ENCODE data around the gene TRMT11. TPM values are rescaled to one million over a fixed set of nuclear protein-coding genes. Genes with fewer than 3 reads are reported as not detected.

The TRMT11 gene
- total and polyA plus RNA-seq, 2 of the 8 experiments (the other 6 are each of a cell fraction or from before 2014, with no cell fraction given) = 19.7 to 32.4 TPM

DNA sequence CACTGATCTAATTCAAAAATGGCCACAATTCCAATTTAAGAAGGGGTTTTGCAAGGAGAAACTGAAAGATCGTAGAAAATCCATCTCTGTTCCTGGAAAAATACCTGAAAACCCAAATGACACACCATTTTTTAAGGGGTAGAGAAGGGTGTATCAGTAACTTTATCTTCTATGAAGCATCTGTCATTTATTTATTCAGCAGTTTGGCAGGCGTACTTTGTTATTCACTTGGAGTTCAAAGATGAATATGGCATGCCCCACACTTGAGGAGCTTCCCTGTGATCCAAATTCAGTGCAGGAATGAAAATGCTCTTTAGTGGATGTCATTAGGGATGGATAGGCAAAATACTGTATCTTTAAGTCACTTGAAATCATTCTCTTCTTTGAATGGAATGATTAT, 22.5 kb upstream of the TRMT11 start (continued):
- TF ChIP-seq BACH1 (IDR thresholded peaks at IDR 0.05; ENCODE audit: low read length) (no peak), EGR1 (IDR thresholded peaks at IDR 0.05; ENCODE audit: borderline replicate concordance, low read depth, low read length) (no peak), RNF2 (IDR thresholded peaks at IDR 0.05; ENCODE audit: borderline replicate concordance, low read depth, low read length, missing control alignments, poor library complexity, severe bottlenecking) (no peak)
- TF ChIP-seq, protein P1, sequence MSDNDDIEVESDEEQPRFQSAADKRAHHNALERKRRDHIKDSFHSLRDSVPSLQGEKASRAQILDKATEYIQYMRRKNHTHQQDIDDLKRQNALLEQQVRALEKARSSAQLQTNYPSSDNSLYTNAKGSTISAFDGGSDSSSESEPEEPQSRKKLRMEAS (IDR thresholded peaks at IDR 0.05) = no peak
- TF ChIP-seq, protein P2, sequence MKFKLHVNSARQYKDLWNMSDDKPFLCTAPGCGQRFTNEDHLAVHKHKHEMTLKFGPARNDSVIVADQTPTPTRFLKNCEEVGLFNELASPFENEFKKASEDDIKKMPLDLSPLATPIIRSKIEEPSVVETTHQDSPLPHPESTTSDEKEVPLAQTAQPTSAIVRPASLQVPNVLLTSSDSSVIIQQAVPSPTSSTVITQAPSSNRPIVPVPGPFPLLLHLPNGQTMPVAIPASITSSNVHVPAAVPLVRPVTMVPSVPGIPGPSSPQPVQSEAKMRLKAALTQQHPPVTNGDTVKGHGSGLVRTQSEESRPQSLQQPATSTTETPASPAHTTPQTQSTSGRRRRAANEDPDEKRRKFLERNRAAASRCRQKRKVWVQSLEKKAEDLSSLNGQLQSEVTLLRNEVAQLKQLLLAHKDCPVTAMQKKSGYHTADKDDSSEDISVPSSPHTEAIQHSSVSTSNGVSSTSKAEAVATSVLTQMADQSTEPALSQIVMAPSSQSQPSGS (IDR thresholded peaks at IDR 0.05; ENCODE audit: low read length) = no peak
